Activated naive CD8-positive, alpha-beta T cell treated with anti-CD3 and anti-CD28 coated beads for 36 hours (primary cell): ENCODE measurements around the gene MBOAT2. TPM values are rescaled to one million over a fixed set of nuclear protein-coding genes. Genes with fewer than 3 reads are reported as not detected.
A peak's percentile ranks its signal among the peaks of the same experiment; 100 is the strongest.

Experiments
- DNase-seq: peaks from one replicate; pipeline ENCODE4 v3.0.0; 2021
- H3K27ac Mint-ChIP-seq: one replicate; pipeline ENCODE4 v1.8.0; 2022; ENCODE audit warnings: mild to moderate bottlenecking, moderate library complexity, mixed read lengths
- H3K27me3 Mint-ChIP-seq: one replicate; pipeline ENCODE4 v1.8.0; 2022; ENCODE audit warnings: mild to moderate bottlenecking, mixed read lengths
- H3K36me3 Mint-ChIP-seq: one replicate; pipeline ENCODE4 v1.8.0; 2021; ENCODE audit warnings: mild to moderate bottlenecking, mixed read lengths
- H3K4me1 Mint-ChIP-seq: one replicate; pipeline ENCODE4 v1.8.0; 2021; ENCODE audit warnings: mixed read lengths
- H3K4me3 Mint-ChIP-seq: one replicate; pipeline ENCODE4 v1.8.0; 2022; ENCODE audit warnings: mild to moderate bottlenecking, moderate library complexity, mixed read lengths
- H3K9me3 Mint-ChIP-seq: one replicate; pipeline ENCODE4 v1.8.0; 2022; ENCODE audit warnings: mixed read lengths
- total RNA-seq, 2 experiments: library from RNA; stranded (reverse); gene quantifications; one replicate each; pipeline ENCODE4 v1.2.3, GENCODE V29; 2021

MBOAT2 gene
- total RNA-seq, 2 experiments from 2014 or later, result 2.0 to 2.1 TPM

- Mint-ChIP-seq H3K4me3 (peak overlapping the region; percentile 71), H3K9me3 (no peaks in the 10 kb centered on the region), H3K36me3 (peaks cover 3% of the 10 kb centered on the region), H3K27ac (no peak overlapping the region), H3K4me1 (peaks cover 9% of the 10 kb centered on the region), H3K27me3 (peaks cover 16% of the 10 kb centered on the region)
- DNase-seq, result peak; percentile 9
Measured at GRCh38 chr2:9002637-9003365, 683 bp downstream of the MBOAT2 start.

DNA sequence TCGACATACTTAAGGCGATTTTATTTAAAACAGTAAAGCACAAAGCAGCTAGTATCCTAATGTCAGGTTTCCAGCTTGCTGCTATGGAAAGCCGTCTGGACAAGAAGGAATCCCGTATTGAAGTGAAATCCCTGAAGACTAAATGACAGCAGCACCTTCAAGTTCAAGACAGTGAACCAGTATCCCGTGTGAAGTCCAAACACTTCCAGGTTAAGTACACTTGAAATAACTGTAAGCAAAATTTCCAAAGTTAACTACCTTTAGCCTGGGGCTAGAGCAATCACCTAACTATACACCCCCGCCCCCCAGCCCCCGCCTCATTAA, 1.2 kb downstream of the MBOAT2 start:
- H3K4me3 Mint-ChIP-seq, result peak overlapping the region; percentile 71
- DNase-seq, result no peak
- H3K36me3 Mint-ChIP-seq, result peaks cover 3% of the 10 kb centered on the region
- H3K4me1 Mint-ChIP-seq, result peaks cover 9% of the 10 kb centered on the region
- no peak overlapping the region for H3K27ac Mint-ChIP-seq
- peaks cover 16% of the 10 kb centered on the region for H3K27me3 Mint-ChIP-seq
- no peaks in the 10 kb centered on the region for H3K9me3 Mint-ChIP-seq

DNA sequence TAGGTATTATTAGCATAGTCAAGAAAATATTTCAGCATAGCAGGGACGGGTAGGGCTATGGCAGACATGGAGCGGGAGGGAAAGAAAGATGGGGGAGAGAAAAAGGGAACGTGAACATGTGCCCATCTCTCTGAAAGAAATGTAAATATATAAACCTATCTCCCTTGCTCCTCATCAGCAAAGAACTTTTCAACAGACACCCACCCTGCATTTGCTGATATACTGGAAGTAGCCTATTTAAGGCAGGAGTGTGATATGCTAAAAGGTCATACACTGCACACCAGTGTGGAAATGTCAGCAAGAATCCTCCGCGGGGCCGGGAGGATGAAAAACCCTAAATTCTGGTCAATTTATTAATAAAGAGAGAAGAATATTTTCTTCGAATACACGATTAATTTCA, 1.7 kb downstream of the MBOAT2 start:
- no peak overlapping the region for H3K27ac Mint-ChIP-seq
- peaks cover 3% of the 10 kb centered on the region for H3K36me3 Mint-ChIP-seq
- no peaks in the 10 kb centered on the region for H3K9me3 Mint-ChIP-seq
- H3K4me1 Mint-ChIP-seq, result peaks cover 9% of the 10 kb centered on the region
- peaks cover 16% of the 10 kb centered on the region for H3K27me3 Mint-ChIP-seq
- DNase-seq, result no peak
- no peak overlapping the region for H3K4me3 Mint-ChIP-seq

- Mint-ChIP-seq H3K36me3 (peaks cover 3% of the 10 kb centered on the region), H3K4me1 (peaks cover 9% of the 10 kb centered on the region), H3K9me3 (no peaks in the 10 kb centered on the region), H3K4me3 (no peak overlapping the region), H3K27ac (no peak overlapping the region), H3K27me3 (peaks cover 16% of the 10 kb centered on the region)
- DNase-seq, result no peak
Measured at GRCh38 chr2:9001229-9001628, 2.3 kb downstream of the MBOAT2 start.

DNA sequence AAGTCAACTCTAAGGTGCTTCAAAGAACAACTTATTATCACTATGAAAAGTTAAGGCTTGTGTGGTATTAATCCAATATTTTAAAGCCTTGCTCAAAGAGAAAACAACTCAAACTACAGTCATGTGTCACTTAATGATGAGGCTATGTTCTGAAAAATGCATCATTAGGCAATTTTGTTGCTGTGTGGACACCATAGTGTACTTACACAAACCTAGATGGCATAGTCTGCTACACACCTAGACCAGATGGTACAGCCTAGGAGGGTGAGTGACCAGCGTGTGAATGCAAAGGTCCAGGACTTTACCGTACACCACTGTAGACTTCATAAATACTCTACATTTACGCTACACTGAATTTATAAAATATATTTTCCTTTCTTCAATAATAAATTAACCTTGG, 3.0 kb downstream of the MBOAT2 start:
- H3K27me3 Mint-ChIP-seq, result peaks cover 16% of the 10 kb centered on the region
- DNase-seq, result no peak
- H3K27ac Mint-ChIP-seq, result no peak overlapping the region
- peaks cover 9% of the 10 kb centered on the region for H3K4me1 Mint-ChIP-seq
- H3K4me3 Mint-ChIP-seq, result no peak overlapping the region
- peaks cover 3% of the 10 kb centered on the region for H3K36me3 Mint-ChIP-seq
- H3K9me3 Mint-ChIP-seq, result no peaks in the 10 kb centered on the region

DNA sequence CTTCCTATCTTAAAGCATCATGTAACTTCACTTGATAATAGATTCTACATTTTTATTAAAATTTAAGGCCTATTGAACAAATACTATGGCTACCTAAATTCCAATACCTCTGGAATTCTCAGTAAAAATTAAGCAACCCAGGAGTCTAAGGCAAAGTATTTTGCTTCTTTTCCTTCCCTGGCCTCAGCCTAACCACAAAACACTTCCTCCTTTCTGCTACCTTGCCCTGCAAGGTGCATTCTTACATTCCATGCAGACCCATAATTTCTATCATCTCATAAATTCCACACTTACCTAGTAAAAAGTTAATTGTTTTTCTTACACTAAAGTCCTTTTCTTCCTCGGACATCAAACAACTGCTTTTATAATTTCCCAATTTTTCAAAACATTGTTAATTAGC, 3.7 kb downstream of the MBOAT2 start:
- Mint-ChIP-seq H3K27ac (no peak overlapping the region), H3K4me1 (peaks cover 8% of the 10 kb centered on the region)
- no peak for DNase-seq

DNA sequence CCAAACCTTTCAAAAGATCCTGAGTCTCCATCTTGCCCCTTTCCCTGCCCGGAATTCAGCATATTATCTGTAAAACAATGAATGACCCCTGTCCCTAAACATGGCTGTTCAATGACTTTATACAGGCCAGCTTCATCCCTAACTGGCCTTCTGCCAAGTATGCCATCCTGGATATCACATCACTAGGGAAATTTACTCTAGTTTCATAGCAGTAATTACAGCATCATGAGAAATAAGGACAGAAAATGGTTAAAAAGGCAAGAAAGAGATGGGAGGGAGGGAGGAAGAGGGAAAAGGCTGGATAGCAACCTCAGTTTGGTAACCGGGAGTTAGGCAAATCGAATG, 4.4 kb downstream of the MBOAT2 start:
- no peak for DNase-seq
- Mint-ChIP-seq H3K27ac (no peak overlapping the region), H3K4me3 (no peak overlapping the region), H3K9me3 (no peaks in the 10 kb centered on the region), H3K36me3 (no peaks in the 10 kb centered on the region), H3K4me1 (peaks cover 5% of the 10 kb centered on the region), H3K27me3 (peaks cover 10% of the 10 kb centered on the region)

More for the DNA sequence above, 3.7 kb downstream of the MBOAT2 start:
- no peak overlapping the region for H3K4me3 Mint-ChIP-seq
- no peaks in the 10 kb centered on the region for H3K9me3 Mint-ChIP-seq
- H3K27me3 Mint-ChIP-seq, result peaks cover 13% of the 10 kb centered on the region
- H3K36me3 Mint-ChIP-seq, result peaks cover 3% of the 10 kb centered on the region

GRCh38 chr2:8998418-8999101, 4.9 kb downstream of the MBOAT2 start:
- no peak for DNase-seq
- Mint-ChIP-seq H3K4me3 (no peak overlapping the region), H3K27ac (no peak overlapping the region), H3K27me3 (peaks cover 10% of the 10 kb centered on the region), H3K9me3 (no peaks in the 10 kb centered on the region), H3K4me1 (peaks cover 5% of the 10 kb centered on the region), H3K36me3 (no peaks in the 10 kb centered on the region)

- H3K4me3 Mint-ChIP-seq, result no peak overlapping the region
- peaks cover 2% of the 10 kb centered on the region for H3K4me1 Mint-ChIP-seq
- H3K36me3 Mint-ChIP-seq, result no peaks in the 10 kb centered on the region
- H3K27me3 Mint-ChIP-seq, result peaks cover 6% of the 10 kb centered on the region
- H3K9me3 Mint-ChIP-seq, result no peaks in the 10 kb centered on the region
- no peak overlapping the region for H3K27ac Mint-ChIP-seq
- DNase-seq, result no peak
Measured at GRCh38 chr2:8997631-8998030, 5.9 kb downstream of the MBOAT2 start.

DNA sequence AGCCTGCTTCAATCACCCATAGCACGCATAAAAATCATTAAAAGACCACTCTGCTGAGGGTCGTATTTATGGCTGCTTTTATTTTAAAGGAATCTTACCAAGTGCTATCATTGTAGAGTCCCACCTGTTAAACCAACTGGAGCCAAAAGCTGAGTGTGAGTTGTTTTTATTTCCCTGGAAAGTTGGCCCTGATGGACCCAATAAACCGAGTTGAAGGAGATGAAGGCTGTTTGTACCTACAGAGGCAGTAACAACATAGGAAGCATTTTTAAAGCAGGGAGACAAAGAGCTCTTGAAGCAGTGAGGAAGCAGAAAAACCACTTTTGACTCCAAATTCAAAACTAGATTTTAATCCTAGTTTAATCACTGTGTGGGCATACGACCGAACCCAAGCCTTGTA, 6.4 kb downstream of the MBOAT2 start:
- no peak for DNase-seq
- Mint-ChIP-seq H3K27ac (no peak overlapping the region), H3K4me3 (no peak overlapping the region), H3K27me3 (peaks cover 1% of the 10 kb centered on the region), H3K9me3 (no peaks in the 10 kb centered on the region), H3K36me3 (no peaks in the 10 kb centered on the region), H3K4me1 (no peaks in the 10 kb centered on the region)

GRCh38 chr2:8996006-8996405, 7.5 kb downstream of the MBOAT2 start:
- H3K27me3 Mint-ChIP-seq, result peaks cover 3% of the 10 kb centered on the region
- H3K36me3 Mint-ChIP-seq, result no peaks in the 10 kb centered on the region
- H3K4me1 Mint-ChIP-seq, result no peaks in the 10 kb centered on the region
- H3K4me3 Mint-ChIP-seq, result no peak overlapping the region
- no peaks in the 10 kb centered on the region for H3K9me3 Mint-ChIP-seq
- H3K27ac Mint-ChIP-seq, result no peak overlapping the region
- no peak for DNase-seq

- H3K36me3 Mint-ChIP-seq, result no peaks in the 10 kb centered on the region
- peaks cover 3% of the 10 kb centered on the region for H3K27me3 Mint-ChIP-seq
- no peak overlapping the region for H3K27ac Mint-ChIP-seq
- H3K9me3 Mint-ChIP-seq, result no peaks in the 10 kb centered on the region
- no peak overlapping the region for H3K4me3 Mint-ChIP-seq
- DNase-seq, result no peak
- H3K4me1 Mint-ChIP-seq, result no peaks in the 10 kb centered on the region
Measured at GRCh38 chr2:8994386-8994785, 9.1 kb downstream of the MBOAT2 start.

DNA sequence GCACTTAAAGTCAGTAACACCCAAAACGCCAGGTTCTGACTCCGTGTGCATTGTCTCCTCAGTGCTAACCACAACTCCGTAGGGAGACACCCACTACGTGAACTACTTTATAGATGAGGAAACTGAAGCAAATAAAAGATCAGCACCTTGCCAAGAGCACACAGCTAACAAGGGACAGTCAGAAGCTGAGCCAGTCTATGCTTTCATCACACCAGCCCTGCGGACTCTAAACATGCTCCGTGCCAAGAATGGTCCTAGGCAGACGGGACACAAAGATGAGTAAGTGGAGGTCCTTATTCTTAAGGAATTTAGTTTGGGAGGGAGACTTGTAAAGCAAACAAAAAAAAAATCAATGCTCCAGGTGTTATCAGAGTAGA, 9.6 kb downstream of the MBOAT2 start:
- Mint-ChIP-seq H3K4me1 (no peaks in the 10 kb centered on the region), H3K4me3 (no peak overlapping the region), H3K27ac (no peak overlapping the region), H3K9me3 (no peaks in the 10 kb centered on the region), H3K36me3 (no peaks in the 10 kb centered on the region), H3K27me3 (peaks cover 3% of the 10 kb centered on the region)
- no peak for DNase-seq

- no peak for DNase-seq
- no peak overlapping the region for H3K4me3 Mint-ChIP-seq
- H3K27me3 Mint-ChIP-seq, result peaks cover 3% of the 10 kb centered on the region
- H3K4me1 Mint-ChIP-seq, result no peaks in the 10 kb centered on the region
- no peak overlapping the region for H3K27ac Mint-ChIP-seq
- no peaks in the 10 kb centered on the region for H3K9me3 Mint-ChIP-seq
- H3K36me3 Mint-ChIP-seq, result no peaks in the 10 kb centered on the region
Measured at GRCh38 chr2:8993196-8993901, 10.1 kb downstream of the MBOAT2 start.

GRCh38 chr2:8992643-8993042, 10.8 kb downstream of the MBOAT2 start:
- Mint-ChIP-seq H3K4me1 (no peaks in the 10 kb centered on the region), H3K27ac (no peak overlapping the region), H3K27me3 (peaks cover 3% of the 10 kb centered on the region), H3K36me3 (no peaks in the 10 kb centered on the region), H3K4me3 (no peak overlapping the region), H3K9me3 (no peaks in the 10 kb centered on the region)
- DNase-seq, result no peak
